HS-5 (cell line): Measurements from ENCODE around the gene APOO.
"Not testable (repeated sequence)": the region's sequence is repeated elsewhere in the genome, so short reads cannot be mapped to it uniquely, and the experiment has no call there.

Experiments used
- DNase-seq: peaks from one replicate; pipeline ENCODE4 v3.0.0-alpha.2; 2012; ENCODE audit warnings: low read depth

The APOO gene

DNA sequence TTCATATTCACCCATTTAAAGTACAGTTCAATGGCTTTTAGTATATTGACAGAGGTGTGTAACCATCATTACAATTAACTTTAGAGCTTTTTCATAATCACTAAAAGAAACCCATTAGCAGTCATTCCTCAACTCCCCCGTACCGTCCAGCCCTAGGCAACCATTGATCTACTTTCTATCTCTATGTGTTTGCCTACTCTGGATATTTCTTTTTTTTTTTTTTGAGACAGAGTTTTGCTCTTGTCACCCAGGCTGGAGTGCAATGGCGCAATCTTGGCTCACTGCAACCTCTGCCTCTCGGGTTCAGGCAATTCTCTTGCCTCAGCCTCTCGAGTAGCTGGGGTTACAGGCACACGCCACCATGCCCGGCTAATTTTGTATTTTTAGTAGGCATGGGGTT lies 48.5 kb downstream of the APOO start:
- not testable (repeated sequence) for DNase-seq

DNA sequence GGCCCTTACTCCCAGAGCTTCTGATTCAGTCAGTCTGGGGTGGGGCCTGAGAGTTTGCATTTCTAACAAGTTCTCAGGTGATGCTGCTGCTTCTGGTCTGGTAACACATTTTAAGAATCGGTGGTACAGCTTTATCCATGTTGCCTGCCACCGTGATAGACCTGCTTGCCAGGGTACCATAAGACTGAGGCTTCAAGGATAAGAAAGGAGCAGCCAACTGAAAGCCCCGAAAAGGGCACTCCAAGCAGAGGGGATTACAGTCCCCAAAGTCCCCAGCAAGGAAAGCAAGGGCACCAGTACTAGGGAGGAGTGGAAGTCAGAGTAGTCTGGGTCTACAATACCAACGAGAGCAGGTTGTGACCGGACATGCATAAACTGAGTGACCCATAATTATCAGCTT lies 49.8 kb downstream of the APOO start:
- no peak for DNase-seq

DNA sequence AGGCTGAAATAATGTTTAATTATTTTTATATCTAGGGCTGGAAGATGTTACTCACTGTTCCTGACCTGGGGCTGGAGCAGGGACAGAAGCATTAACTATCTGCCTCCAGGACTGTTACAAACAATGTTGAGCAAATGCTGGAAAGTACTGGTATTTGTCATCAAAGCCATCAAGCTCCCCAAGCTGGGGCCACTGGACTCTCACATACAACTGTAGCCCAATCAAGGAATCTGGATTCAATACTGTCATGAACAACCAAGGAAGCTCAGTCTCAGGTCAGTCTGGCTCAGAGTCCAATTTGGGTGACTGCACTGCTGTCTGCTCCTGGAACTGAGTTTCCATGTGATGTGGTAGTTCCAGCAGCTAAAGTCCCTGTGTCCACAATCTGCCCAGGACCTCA lies 50.4 kb downstream of the APOO start:
- DNase-seq, result no peak

DNA sequence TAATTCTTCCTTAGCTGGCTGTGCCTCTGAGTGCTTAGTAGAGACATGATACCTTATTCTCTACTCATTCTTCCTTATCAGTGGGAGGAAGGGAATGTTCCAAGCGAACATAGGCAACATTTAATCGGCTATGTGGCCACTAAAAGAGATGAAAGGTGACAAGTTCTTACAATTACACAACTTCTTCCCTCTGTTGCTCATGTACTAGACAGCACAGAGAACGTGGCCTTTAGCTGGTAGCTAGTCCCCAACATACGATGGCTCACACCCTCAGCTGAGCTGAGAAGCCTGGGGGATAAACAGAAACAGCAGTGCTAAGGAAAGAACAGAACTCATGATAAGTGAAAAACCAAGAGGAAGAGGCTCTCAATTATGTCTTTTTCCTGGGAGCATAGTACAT lies 52.2 kb downstream of the APOO start:
- no peak for DNase-seq

DNA sequence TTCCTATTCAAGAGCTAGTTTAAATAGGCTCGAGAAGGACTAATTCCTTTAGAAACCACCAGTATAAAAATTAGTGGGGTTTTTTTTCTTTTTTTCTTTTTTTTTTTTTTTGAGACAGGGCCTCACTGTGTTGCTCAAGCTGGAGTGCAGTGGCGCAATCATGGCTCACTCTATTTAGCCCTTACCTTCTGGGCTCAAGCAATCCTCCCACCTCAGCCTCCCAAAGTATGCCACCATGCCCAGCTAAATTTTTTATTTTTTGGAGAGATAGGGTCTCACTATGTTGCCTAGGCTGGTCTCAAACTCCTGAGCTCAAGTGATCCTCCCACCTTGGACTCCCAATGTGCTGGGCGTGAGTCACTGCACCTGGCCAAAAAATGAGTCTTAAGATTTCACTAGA lies 52.8 kb downstream of the APOO start:
- no peak for DNase-seq

DNA sequence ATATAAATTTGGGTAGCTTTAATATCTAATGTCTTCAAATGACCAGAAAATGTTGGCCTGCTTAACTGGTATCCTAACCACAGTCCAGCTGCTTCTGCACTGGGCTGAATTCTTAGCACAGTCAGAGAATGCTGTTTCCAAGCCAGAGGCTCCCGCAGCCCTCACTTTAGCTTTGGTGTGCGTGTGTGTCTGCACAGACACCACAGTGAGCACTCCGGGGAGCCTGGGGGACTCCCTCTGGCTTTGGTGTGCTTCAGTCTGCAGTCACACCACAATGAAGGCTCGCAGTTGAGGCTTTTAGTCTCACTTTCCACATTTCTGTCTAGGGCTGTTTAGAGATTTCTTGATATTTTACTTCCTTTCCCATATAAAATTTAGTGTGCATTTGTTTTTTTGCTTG lies 53.6 kb downstream of the APOO start:
- DNase-seq, result no peak

DNA sequence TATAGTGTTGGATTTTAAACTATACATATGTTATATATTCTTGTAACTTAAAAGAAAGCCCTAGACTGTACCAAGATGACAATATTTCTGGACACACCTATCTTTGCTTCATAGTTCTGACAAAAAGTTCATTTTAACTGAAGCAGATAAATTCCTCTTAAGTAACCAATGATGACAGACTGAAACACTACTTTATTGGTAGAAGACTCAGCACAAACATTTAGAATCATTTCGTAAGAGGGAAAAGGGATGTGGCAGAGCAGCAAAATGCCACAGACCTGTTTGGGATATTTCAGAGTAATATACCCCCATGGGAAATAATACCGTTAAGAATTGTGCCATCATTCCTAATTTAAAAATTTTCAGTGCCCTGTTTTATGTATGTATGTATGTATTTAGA lies 56.2 kb downstream of the APOO start:
- no peak for DNase-seq

DNA sequence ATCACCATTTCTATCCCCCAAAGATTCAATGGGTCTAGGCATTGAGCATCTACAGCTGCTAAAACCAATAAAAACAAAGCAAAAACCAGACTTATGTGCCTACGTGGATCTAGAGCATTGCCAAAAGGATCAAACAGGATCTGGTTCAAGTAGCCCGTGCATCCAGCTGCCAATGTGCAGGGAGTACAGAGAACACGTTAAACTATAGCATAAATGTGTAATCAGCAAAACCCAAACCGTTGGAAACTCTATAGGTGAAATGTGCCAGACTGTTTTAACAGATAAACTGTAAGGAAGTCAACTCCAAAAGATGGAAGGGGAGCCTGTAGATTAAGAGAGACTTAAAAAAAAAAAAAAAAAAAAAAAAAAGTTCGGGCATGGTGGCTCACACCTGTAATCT lies 58.5 kb downstream of the APOO start:
- no peak for DNase-seq

DNA sequence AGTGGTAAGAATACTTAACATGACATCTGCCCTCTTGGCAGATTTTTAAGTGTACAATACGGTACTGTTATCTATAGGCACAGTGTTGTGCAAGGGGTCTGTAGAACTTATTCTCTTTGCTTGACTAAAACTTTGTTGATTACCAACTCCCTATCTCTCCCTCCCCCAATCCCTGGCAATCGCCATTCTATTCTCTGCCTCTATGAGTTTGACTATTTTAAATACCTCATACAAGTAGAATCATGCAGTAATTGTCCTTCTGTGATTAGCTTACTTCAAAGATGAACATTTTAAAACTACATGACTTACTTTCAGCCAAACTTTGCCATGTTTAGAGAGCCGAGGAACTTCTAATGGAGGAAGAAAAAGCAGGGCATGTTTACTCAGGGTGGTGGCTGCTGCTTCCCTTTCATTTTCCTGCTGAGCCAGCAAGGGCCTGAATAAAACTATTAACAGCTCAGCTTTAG lies 62.4 kb downstream of the APOO start:
- no peak for DNase-seq

DNA sequence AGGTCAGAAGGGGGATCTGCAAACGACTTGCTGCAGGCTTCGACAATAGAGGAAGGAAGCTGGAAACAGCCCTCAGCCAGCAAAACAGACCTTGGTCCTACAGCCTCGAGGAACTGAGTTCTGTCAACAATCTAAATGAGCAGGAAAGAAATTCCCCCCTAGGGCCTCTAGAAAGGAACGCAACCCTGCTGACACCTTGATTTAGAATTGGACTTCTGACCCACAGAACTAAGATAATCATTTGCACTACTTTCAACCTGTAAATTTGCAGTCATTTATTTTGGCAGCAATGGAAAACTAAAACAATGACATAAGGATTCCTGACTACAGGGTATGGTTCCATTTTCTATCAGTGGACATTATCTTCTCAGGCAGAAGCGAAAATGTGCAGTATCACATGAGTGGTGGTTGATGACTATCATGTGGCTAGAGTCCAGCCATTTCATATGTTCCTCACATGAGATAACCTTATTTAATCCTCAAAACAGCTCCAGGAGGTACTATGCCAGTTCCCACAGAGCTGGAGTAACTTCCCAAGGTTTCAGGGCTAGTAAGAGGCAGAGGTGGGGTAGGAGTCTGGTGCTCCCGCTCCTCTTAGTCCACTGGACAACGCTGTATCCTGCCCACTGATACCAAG lies 63.1 kb downstream of the APOO start:
- DNase-seq, result no peak

DNA sequence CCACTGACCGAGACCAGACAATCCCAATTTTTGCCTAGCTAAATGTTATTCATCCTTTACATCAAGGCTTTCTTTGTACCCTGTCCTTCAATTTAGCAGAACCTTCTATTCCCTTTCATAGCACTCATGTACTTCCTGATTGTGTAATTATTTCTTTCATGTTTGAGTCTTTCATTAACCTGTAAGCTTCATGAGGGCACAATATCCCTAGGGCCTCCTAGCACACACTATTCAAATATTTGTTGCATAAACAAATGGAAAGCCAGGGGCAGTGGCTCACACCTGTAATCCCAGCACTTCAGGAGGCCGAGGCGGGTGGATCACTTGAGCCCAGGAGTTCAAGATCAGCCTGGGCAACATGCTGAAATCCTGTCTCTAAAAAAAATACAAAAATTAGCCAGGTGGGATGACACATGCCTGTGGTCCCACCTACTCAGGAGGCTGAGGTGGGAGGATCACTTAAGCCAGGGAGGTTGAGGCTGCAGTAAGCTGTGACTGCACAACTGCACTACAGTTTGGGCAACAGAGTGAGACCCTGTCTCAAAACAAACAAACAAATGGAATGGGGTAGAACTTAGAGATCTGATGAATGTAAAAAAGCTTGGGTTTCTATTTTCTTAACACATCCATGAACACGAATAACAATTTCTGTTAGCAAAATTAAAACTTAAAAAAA lies 65.8 kb downstream of the APOO start:
- no peak for DNase-seq

DNA sequence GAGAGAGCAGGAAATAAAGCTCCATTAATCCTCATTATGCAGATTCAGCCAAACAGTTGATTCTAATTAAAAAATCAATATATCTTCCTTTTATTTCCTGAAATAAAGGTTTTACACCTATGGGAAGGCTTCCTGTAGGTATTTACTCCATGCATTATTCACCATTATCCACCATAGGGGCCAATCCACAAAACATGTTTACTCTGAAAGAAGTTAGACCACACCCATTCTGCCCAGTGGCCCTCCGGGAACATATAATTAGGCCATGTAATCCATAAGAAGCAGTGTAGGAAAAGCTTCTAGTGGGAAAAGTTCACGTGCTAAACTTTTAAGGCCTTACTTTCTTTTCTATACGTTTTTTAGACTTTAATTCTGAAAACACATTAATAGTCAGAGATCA lies 67.1 kb downstream of the APOO start:
- DNase-seq, result no peak

DNA sequence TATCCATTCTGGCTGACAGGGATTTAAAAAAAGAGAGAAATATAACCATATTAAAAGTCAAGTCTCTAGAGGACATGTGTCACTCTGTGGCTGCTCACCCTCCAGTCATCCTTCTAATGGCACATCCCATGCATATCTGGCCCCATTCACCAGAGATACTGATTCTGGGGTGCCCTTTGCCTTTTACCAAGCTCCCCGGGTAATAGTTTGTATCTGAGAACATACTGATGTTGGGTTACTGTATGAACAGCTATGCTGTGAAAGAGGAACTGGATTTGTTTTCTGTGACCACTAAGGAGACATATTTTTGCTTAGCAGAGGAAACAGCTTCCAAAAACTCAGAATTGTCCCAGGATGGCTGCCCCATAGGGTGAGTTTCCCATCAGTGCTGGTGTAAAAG lies 68.8 kb downstream of the APOO start:
- no peak for DNase-seq

DNA sequence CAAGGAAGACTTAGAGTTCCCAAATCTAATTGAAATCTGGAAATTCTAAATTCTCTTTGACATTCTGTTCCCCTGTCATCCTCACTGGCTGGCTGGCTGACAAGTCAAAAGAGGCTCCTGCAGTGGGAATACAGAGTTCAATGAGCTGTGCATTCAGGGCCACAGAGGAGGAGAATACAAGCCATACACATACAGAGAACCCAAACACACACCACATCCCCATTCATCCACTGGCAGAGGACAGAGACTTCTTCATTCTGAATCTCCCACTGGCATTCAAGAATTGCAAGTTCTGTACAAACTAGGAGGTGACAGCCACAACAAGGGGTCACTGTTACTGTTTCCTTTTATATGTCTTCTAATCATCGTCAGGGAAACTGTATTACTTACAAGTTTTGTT lies 75.0 kb downstream of the APOO start:
- no peak for DNase-seq

DNA sequence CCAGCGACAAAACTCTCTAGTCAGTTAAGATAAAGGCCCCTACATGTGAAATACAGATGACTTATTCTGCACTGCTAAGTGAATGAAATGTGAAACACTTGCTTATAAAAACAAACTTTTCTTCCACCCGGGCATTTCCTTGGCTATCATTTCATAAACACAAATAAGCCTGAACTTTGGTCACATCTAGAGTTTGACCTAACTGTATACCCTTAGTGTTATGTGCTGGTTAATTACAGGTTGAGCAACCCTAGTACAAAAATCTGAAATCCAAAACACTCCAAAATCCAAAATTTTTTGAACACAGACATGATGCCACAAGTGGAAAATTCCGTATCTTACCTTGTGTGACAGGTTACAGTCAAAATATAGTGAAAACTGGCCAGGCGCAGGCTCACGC lies 78.9 kb downstream of the APOO start:
- no peak for DNase-seq

DNA sequence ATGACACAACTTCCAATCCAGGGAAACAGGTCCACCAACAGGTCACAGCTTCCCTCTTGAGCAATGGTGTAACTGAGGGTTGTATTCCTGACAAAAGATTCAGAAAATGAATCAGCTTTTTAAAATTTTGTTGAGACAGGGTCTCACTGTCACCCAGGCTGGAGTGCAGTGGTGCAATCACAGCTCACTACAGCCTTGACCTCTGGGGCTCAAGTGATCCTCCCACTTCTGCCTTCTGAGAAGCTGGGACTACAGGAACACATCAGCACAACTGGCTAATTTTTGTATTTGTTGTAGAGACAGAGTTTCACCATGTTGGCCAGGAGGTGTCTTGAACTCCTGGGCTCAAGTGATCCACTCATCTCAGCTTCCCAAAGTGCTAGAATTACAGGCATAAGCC lies 81.1 kb downstream of the APOO start:
- DNase-seq, result no peak

DNA sequence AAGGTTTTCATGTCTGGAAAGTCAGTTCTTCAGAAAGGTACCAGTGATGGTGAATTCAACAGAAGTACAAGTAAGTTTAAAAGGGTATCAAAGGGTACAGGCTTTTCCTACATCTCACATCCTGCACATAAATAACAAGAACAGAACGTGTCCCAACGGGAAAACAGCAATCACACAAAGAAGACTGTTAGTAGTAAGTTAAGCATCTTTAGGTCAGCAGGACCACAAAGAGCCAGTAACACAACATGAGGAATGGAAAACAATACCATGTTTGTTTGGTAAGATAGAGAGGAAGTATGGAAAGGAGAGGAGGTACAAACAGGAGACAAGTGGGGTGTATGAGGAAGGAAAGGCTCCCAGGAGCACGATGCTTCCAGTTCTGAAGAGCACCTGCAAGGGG lies 81.5 kb downstream of the APOO start:
- no peak for DNase-seq

DNA sequence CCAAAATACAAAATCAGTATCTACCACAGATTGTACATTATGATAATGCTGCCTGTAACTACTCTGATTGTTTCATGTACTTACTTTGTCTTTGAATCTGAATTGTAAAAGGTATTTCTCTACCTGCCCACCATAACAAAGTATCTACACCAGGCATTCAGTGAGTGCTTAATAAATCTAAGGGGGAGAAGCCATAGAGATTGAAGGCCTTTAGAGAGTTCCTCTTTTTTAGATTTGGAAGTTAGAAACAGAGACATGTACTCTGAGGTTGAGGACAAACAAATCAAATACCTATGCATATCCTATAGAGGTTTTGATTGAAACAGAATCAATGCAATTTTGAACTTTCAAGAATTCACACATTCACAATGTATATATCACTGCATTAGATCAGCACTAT lies 82.1 kb downstream of the APOO start:
- no peak for DNase-seq

DNA sequence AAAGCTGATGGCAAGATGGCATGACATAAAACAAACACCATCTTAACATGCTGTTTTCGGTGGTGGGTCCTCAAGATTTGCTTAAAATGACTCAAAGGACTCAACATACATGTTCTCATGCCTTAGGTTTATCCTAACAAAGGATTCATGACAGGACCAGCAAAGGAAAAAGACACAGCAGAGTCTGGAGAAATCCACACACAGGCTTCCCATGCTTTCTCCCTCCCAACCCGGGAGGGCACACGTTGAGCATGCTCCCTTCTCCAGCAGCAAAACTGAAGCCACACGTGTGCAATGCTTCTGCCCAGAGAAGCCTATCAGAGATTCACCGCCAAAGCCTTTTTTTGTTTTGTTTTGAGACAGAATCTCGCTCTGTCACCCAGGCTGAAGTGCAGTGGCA lies 84.9 kb downstream of the APOO start:
- DNase-seq, result no peak

DNA sequence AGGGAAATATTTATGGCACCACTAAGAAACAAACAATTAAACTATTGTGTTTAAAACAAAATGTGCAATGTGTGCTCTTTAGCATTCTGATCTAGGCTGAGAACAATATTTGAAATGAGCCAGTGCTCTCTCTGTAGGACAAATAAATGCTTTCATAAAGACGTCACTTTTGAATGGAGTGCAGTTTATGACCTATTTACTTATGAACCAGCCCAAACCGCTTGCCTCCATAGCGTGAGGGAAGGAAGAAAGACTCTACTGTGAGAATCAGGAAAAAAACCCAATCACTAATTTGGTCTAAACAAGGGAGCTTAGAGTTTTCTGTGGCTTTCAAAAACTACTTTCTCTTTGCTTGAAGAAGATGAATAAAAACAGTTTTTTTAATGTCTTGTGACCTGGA lies 85.3 kb downstream of the APOO start:
- no peak for DNase-seq

DNA sequence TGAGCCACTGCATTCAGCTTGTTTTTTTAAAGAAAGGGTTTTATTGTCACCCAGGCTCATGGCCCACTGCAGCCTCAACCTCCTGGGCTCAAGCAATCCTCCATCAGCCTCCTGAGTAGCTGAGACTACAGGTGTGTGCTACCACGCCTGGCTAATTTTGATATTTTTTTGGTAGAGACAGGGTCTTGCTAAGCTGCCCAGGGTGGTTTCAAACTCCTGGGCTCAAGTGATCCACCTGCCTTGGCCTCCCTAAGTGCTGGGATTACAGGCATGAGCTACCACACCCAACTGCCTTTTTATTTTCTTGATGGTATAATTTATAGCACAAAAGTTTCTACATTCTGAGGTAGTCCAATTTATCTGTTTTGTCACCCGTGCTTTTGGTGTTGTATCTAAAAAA lies 85.9 kb downstream of the APOO start:
- DNase-seq, result no peak

DNA sequence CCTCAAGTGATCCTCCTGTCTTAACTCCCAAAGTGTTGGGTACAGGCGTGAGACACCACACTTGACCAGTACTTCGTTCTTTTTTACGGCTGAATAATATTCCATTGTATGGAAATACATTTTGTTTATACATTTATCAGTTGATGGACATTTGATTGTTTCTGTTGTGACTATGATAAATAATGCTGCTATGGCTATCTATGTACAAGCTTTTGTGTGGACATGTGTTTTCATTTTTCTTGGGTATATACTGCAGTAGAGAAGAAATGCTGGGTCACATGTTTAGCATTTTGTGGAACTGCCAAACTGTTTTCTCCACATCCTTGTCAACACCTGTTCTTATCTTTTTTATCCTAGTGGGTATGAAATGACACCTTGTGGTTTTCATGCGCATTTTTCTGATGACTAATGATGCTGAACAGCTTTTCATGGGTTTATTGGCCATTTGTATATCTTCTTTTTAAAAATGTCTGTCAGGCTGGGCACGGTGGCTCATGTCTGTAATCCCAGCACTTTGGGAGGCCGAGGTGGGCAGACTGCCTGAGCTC lies 87.4 kb downstream of the APOO start:
- no peak for DNase-seq

DNA sequence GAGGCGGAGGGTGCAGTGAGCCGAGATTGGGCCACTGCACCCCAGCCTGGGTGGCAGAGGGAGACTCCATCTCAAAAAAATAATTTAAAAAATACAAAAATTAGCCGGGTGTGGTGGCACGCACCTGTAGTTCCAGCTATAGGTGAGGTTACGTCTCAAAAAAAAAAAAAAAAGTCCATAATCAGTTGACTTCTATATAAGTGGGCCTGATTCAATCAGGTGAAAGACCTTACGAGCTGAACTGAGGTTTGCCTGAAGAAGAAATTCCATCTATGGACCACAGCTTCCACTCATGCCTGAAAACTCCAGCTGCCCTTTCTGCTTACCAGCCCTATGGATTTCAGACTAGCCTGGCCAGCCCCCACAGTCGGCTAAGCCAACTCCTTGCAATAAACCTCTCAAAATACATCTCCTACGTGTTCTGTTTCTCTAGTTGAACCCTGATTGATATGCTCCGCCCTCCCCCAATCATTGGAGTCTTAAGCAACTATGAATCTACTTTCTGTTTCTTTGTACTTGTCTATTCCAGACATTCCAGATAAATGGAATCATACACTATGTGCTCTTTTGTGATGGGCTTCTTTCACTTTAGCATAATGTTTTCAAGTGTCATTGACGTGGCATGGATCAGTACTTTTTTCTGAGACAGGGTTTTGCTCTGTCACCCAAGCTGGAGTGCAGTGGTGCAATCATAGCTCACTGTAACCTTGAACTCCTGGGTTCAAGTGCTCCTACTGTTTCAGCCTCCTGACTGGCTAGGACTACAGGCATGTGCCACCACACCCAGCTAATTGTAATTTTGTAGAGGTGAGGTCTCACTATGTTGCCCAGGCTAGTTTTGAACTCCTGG lies 88.1 kb downstream of the APOO start:
- no peak for DNase-seq
